ENCODE measurements around the gene ASB2.

DNA sequence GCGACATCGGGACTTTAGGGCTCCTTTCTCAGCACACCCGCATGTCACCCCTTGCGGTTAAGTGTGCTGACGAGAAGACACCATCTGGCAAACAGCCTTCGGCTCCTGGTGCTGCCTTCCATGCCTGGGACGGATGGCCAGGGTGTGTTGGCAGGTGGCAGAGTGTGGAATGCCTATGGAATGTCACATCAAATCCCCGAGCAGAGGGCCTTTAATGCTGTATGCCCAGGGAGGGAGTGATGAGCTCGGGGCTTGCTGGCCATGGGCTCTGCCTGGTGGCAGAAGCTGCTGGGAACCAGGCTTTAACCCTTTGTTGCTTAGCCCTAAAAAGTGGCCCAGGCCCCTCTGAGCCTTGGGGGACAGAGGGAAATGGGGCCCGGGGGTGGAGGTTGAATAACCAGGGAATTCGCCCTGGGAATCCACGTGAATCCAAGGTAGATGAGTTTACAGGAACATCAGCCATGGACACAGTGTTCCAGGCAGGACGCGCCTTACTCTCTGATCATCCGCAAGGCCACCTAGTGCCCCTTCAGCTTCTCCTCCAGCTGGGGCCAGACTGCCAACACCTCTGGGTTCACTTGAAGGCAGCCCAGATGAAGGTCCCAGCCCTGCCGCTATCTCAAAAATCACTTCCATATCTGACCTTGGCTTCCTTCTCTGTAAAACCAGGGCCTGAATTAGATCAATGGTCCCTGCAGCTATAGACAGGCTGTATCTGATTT is 31.9 kb downstream of the ASB2 start:
- TF ChIP-seq, protein P1, sequence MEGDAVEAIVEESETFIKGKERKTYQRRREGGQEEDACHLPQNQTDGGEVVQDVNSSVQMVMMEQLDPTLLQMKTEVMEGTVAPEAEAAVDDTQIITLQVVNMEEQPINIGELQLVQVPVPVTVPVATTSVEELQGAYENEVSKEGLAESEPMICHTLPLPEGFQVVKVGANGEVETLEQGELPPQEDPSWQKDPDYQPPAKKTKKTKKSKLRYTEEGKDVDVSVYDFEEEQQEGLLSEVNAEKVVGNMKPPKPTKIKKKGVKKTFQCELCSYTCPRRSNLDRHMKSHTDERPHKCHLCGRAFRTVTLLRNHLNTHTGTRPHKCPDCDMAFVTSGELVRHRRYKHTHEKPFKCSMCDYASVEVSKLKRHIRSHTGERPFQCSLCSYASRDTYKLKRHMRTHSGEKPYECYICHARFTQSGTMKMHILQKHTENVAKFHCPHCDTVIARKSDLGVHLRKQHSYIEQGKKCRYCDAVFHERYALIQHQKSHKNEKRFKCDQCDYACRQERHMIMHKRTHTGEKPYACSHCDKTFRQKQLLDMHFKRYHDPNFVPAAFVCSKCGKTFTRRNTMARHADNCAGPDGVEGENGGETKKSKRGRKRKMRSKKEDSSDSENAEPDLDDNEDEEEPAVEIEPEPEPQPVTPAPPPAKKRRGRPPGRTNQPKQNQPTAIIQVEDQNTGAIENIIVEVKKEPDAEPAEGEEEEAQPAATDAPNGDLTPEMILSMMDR (IDR thresholded peaks at IDR 0.05; ENCODE audit: low read depth, low read length, poor library complexity, severe bottlenecking): no peak
- TF ChIP-seq EZH2phosphoT487 (IDR thresholded peaks at IDR 0.05; ENCODE audit: borderline replicate concordance, low read length): no peak

Data from DOHH2 (cell line).